ENCODE measurements around the gene GFRA1.

Gene GFRA1, protein sequence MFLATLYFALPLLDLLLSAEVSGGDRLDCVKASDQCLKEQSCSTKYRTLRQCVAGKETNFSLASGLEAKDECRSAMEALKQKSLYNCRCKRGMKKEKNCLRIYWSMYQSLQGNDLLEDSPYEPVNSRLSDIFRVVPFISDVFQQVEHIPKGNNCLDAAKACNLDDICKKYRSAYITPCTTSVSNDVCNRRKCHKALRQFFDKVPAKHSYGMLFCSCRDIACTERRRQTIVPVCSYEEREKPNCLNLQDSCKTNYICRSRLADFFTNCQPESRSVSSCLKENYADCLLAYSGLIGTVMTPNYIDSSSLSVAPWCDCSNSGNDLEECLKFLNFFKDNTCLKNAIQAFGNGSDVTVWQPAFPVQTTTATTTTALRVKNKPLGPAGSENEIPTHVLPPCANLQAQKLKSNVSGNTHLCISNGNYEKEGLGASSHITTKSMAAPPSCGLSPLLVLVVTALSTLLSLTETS

DNA sequence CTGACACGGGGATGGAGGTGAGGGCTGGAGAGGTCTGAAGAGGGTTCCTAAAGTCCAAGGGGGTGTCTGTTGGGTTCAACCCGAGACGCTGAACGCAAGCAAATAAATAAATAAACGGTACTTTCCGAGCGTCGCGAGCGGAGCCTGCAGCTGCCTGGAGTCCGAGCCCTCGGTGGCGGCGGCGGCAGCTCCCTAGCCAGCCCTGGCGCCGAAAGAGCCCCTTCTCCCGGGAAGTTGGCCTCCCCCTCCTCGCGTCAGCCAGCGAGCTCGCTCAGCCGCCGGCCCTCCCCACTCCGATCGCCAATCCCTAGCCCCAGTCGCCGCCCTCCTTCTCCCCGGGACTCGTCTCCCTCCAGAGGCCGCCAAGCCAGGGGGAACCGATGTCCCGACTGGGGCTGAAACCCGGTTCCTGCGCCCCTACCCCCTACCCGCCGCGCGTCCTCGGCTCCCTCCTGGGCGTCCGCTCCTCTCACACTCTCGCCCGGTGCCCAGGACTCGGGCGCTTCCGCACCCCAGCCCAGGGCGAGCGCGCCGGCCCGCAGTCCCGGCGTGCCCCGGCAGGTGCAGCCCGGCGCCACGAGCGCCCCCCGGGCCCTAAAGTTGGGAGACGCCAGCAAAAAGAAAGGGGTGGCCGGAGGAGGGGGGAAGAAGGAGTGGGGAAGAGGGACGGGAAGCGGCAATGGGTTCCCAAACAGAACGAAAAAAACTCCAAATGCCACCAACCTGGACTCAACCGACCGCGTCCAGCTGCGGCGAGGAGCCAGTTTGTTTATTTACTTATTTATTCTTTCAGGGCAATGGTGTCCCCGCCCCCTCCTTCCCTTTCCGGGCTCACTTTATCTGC, at the start of gene GFRA1:
Gene GFRA1 (minus strand): TSS at position 767 of the 844 bp plus-strand sequence. CDS start 1,177 bp downstream, outside the sequence.
- in situ Hi-C loops (cut with HindIII; ENCODE audit: low sequenced_read_pairs) = no loop called here

DNA sequence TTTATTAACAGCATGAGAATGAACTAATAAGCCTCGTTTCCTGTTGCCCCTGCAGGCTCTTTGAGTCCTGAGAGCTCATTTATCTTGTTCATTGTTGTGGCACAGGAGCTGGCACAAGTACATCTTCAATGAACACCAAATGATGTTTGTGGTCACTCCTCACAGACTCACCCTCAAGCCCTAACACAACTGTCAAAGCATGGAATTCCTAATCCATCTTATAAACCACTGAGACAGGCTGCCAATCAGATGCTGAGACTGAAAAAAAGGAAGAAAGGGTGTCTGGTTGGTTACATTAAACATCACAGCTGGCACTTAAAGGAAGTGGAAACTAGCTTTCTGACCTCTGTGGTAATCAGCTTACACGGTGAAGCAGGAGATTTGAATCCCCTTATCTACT, 43.5 kb upstream of the GFRA1 start:
- in situ Hi-C loops (cut with HindIII; ENCODE audit: low sequenced_read_pairs) = no loop called here

DNA sequence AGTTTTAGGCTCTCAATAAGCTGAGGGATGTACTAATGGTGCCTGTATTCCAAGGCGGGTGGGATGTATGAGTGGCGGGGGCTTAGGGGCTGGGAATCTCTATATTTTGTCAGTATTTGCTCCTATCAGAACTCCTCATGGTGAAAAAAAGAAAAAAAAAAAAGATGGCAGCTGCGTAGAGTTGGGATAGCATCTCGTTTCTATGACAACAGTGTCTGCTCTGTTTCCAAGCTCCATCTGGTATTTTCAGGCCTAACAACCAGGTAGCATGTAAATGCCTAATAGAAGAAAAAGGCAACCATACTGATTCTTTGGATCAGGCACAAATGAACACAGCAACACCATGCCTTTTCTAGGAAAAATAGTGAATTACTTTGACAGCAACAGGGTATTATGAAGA, 39.5 kb upstream of the GFRA1 start:
- in situ Hi-C loops (cut with HindIII; ENCODE audit: low sequenced_read_pairs) = no loop called here

DNA sequence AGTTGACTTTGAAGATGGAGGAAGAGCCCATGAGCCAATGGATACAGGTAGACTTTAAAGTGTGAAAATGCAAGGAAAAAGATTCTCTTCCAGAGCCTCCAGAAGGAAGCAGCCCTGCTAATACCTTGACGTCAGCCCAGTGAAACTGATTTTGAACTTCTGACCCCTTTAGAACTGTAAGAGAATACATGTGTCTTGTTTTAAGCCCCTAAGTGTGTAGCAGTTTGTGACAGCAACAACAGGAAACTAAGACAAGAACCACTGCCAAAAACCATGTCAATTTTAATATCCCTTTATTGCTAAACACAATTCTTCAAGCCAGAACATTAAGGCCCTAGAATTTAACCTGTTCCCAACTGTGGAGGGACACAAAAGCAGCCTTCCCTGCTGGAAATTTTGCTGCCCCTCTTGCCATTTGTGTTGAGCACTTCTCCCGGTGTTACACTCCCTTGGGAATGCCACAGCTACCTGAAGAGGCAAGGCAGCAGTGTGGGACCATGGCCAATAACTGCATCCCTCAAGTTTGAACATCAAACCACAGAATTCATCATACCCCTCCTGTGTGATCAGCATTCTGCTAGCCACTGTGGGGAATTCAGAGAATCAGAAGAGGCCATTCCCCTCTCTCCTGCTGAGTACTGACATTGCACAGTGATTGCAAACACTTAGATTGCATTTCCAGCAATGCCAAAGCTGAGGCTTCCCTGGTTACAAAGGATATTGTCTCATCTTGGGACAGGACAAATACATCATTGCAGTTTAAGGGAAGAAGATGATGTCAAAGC, 38.9 kb upstream of the GFRA1 start:
- in situ Hi-C loops (cut with HindIII; ENCODE audit: low sequenced_read_pairs) = no loop called here

DNA sequence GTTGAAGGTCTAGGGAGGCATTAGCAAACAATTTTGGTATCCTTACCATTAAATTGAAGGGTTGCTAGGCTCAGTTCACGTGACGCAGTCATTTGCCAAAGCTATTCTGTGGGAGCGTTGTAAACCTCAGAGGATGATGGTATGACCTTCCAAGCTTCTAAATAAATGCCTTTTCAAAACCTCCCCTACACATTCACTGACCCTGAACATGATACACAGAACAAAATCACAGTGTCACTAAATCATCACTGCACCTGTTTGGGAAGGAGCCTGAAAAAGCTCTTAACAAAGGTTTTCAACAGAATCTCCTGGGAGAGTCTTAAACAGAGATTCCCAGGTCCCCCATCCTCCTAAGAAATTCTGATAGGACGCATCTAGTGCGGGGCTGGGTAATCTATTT, 38.0 kb upstream of the GFRA1 start:
- in situ Hi-C loops (cut with HindIII; ENCODE audit: low sequenced_read_pairs) = no loop called here

DNA sequence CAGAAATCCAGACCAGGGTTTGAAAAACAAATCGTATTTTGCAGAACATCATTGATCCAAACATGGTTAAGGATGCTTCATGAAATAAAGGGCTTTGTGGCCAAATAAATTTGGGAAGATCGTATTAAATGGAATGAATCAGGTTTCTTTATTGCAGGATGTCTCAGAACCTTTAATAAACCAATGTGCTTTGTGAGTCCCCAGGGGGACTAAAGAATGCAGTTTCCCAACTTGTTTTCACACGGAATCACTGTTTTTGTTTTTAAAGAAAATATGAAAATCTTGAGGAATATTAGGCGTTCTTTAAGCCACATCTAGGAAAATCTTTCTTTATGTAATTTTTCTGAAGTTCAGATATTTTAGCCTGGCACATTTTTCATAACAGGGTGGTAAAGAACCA, 34.4 kb upstream of the GFRA1 start:
- in situ Hi-C loops (cut with HindIII; ENCODE audit: low sequenced_read_pairs) = no loop called here

DNA sequence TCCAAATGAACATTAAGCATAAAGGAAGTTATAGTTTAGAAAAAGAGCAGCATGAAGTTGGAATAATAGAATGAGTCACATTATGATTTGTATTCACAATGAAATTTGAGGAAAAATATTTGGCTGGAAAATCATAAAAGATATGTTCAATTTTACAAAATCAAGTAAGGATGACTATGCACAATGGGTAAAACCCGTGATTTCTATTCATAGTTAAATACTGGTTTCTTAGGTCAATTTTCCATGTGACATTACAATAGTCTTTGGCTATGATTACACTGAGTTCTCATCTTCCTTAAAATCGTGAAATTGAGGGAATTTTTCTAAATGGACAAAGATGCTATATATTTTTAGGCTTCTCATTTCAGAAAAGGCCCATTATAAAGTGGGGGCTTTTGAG, 33.8 kb upstream of the GFRA1 start:
- in situ Hi-C loops (cut with HindIII; ENCODE audit: low sequenced_read_pairs) = no loop called here

DNA sequence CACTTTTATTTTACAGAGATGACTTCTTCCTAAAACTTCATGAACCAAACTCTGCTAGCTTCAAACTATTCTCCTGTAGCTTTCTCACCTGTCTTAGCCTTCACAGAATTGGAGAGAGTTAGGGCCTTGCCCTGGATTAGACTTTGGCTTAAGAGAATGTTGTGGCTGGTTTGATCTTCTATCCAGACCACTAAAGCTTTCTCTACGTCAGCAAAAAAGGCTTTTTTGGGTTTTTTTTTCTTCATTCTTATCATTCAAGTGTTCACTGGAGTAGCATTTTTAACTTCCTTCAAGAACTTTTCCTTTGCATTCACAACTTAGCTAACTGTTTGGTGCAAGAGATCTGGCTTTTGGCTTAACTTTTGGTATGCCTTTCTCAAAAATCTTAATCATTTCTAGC, 31.9 kb upstream of the GFRA1 start:
- in situ Hi-C loops (cut with HindIII; ENCODE audit: low sequenced_read_pairs) = no loop called here

DNA sequence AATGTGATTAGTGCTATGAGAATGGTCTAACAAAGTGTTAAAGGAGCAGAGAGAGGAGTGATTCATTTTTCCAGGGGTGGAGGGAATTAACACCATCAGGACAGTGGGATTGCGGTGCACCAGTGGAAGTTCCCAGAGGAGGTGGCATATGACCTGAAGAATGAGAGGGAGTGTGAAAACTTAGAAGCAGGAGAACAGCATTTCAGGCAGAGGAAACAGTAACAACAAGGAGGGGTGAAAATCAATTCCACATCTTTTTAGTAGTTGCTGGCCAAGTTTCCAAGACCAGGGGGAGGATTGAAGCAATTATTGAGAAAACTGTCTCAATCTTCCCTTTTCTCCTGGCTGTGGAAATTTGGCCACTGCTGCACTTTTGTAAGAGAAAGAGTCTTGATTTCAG, 27.5 kb upstream of the GFRA1 start:
- in situ Hi-C loops (cut with HindIII; ENCODE audit: low sequenced_read_pairs) = no loop called here

DNA sequence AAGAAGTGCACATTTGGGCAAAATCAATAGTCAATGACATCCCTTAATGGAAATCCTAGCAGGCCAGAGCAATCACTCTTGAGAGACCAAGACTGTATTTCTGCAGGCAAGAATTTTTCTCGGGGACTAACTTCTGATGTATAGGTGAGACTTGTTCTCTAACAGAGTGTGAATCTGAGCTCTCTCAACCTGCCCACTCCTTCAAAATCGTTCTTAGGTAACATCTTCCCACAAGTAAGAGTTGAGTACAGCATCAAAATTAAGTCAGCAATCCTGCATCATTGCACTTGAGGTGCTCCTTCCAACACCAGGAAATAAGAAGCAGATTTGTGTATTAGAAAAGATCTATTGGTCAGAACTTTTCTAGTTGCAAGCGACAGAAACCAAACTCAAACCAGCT, 25.6 kb upstream of the GFRA1 start:
- in situ Hi-C loops (cut with HindIII; ENCODE audit: low sequenced_read_pairs) = no loop called here

DNA sequence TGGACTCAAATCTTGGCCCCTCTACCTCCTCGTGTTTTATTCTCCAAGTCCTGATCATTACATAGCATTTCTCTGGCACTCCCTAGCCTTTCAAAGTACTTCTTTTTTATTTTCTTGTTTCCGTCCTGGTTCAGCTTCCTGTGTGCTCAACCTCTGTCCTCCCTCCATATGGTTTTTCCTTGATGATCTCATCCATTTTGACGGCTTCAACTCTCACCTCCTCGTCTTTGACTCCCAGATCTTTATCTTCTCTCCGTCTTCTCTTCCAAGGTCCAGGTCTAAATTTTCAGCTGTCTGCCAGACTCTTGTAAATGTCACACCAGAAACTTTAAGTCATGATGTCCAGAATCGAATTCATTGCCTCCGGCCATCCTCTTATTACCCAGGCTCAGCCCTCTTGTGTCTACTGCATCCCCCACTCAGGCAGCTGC, 23.3 kb upstream of the GFRA1 start:
- in situ Hi-C loops (cut with HindIII; ENCODE audit: low sequenced_read_pairs) = no loop called here

DNA sequence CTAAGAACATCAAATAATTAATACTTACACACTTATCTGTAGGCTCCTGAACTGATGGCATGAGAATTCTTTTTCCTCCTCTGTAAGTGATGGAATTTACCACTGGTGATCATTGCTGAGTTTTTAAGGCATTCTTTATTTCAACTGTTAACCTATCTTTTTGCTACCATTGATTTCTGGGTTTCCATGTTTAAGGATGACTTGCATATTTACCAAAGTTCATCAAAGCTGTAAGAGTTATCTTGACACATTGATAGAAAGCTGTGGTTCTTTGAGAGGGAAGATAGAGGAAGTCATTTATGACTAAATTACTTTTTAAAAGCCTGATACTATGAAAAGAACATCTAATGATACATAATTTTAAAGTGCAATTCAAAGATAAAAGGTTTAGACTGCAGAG, 19.5 kb upstream of the GFRA1 start:
- in situ Hi-C loops (cut with HindIII; ENCODE audit: low sequenced_read_pairs) = no loop called here

DNA sequence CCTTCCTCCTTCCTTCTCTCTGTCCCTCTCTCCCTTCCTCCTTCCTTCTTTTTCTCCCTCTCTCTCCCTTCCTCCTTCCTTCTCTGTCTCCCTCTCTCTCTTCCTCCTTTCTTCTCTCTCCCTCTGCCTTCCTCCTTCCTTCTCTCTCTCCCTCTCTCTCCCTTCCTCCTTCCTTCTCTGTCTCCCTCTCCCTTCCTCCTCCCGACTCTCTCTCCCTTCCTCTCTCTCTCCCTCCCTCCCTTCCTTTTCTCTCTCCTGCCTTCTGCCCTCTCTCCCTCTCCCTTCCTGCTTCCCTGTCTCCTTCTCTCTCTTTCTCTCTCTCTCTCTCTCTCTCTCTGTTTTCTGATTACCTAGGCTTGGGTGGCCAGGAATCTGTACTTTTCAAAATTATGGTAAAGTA, 16.6 kb upstream of the GFRA1 start:
- in situ Hi-C loops (cut with HindIII; ENCODE audit: low sequenced_read_pairs) = no loop called here

DNA sequence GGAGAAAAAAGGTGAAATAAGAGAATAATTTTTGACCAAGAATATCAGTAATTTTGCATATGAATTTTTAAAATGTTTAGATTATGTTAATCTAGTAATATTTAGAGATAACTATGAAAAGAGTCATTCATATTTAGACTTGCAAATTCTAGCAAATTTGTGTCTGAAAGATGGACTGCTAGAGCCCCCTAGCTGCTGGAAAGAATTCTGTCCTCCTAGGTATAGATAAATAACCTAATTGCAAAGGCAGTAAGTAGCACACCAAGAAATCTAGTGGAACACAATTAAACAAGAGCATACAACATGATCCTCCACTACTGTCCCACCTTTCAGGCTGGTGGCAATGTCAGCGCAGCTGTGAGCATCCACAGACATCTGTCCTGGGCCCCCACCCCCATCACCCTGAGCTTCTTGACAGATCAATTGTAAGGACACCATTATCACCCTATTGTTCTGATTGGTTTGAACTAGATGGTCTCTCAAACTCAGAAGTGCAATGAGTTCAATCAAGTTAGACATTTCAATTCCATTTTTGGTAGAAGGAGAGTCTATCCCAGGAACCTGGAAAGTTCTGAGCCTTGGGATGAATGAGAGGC, 15.0 kb upstream of the GFRA1 start:
- in situ Hi-C loops (cut with HindIII; ENCODE audit: low sequenced_read_pairs) = no loop called here

DNA sequence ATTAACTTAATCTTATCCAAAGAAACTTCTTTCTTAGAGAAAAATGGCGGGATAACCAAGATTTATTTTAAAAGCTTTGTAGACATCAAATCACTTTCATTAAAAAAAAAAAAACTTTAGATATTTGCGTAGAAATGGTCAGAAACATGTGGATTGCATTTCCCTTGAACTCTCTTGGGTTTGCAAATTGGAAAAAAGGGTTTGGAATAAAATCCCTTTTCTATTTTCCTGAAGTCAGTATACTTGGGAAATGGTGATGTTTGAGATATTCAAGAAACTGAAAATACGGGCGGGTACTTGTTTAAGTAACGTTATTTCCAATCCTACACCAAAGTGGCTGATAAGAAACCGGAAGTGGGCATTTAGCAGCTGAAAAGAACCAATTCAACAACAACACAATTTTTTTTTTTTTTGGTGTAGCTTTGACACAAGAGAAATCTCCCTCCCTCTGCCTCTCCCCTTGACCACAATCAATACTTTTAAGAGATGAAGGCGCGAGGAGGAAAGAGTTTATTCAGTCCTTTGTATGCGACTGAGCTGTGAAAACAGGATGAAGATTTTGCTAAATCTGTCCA, 13.7 kb upstream of the GFRA1 start:
- in situ Hi-C loops (cut with HindIII; ENCODE audit: low sequenced_read_pairs) = no loop called here

DNA sequence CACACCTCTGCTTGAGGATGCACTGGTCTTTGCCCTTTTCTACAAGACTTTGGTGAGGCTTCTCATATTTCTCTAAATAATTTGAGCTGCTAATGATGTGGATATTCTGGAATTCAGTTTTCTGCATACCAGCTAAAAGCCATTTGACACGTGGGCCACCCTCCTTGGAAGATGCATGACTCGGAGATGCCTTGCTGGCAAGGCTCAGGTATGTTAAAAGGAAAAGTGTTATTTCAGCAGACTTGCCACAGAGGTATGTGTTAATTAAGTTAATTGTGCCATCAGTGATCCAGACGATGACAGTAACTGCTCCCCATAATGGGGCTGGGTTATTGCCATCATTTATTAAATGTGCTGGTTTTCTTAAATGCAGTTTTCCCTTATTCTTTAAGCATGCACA, 8.8 kb upstream of the GFRA1 start:
- in situ Hi-C loops (cut with HindIII; ENCODE audit: low sequenced_read_pairs) = no loop called here

DNA sequence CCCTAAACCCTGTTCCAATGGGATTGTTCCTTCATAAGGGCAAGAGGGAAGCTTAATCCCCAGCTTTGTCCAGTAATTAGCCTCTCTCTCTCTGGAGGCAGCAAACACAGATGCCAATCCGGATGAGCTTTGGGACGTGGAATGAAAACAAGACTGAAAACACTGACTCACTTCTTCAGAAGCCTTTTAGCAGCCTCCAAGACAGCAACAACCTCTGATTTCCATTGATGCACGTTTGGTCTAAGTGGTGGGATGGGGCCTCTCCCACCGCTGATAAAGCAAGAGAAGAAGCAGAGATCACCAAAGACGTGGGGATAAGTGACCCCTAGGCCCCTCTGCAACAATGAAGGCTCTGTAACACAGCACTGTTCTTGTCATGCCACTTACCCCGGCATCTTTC, 5.8 kb upstream of the GFRA1 start:
- in situ Hi-C loops (cut with HindIII; ENCODE audit: low sequenced_read_pairs) = no loop called here

DNA sequence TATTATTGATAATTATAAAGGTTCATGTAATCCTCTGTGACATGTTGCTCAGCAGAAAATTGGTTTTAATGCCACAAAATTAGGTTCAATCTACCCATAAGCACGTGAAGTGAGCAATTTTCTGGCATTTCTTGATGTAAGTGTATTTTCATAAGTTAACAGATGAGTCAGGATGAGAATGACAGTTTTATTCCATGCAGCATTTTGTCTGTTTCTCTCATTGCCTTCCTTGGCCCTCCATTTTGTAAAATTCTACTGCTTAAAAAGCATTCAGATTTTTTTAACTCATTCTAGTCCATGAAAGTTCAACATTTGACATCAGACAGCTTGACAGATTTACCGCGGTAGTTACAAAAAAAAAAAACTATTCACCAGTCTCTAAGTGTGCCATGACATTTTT, 4.0 kb upstream of the GFRA1 start:
- in situ Hi-C loops (cut with HindIII; ENCODE audit: low sequenced_read_pairs) = no loop called here

DNA sequence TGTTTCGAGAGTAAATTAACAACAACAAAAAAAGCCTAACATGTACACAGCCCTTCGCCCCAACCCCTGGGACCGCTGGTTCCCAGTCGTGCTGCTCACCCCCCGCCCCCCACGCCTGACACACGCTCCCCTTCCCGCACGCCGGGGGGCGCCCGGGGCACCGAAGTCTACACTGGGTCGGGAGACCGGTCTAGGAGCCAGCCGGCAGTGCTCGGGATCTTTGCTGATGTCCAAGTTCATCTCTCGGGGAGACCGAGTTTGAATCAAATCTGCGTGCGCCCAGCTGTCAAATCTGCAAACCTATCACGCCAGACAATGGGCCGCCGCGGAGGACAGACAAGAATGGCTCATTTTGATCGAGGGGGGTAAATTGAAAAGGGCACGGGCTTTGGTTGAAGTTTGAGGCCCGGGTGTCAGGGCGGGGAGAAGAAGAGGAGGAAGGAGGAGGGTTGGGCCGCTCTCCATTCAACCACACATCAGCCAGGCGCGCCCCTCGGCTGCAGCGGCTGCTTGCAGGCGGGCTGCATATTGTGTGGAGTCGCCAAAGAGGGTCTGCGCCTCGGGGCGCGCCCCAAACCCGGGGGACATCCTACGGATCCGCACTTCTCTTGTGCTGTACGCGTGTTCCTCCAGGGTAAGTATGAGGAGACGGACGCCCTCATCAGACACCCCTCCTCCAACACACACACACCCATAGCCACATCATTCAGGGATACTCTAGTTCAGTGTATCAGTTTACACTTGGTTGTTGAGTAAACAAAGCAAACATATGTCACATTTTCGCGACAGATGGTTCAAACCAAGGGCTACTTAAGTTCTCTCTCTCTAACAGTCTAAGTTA, 1.3 kb upstream of the GFRA1 start:
- in situ Hi-C loops (cut with HindIII; ENCODE audit: low sequenced_read_pairs) = no loop called here

All from endothelial cell of hepatic sinusoid (primary cell).